HepG2 (cell line): ENCODE results near the gene TRAK1. TPM values are rescaled to one million over a fixed set of nuclear protein-coding genes. Genes with fewer than 3 reads are reported as not detected.

ENCODE experiments used
- ARNTL ChIP-seq: sonication (generic); formaldehyde crosslinking; IDR thresholded peaks from 2 replicates; pipeline ENCODE4 v1.4.0; 2020; ENCODE audit warnings: mild to moderate bottlenecking, missing genetic modification reagents
- DNMT3B ChIP-seq: conservative IDR thresholded peaks from 2 replicates; pipeline ENCODE4 v1.6.1; 2016; ENCODE audit warnings: missing biosample characterization, control low read depth
- HNRNPUL1 ChIP-seq: fragments of 200-400 bp; formaldehyde crosslinking; IDR thresholded peaks from 2 replicates; pipeline ENCODE4 v1.6.1; 2017; ENCODE audit warnings: low read depth, mild to moderate bottlenecking, low read length, moderate library complexity
- IRF2 ChIP-seq: IDR thresholded peaks from 2 replicates; pipeline ENCODE4 v1.6.1; 2018; ENCODE audit warnings: missing genetic modification reagents, missing compliant biosample characterization
- PPARG ChIP-seq: conservative IDR thresholded peaks from 2 replicates; pipeline ENCODE4 v1.6.1; 2016; ENCODE audit warnings: missing biosample characterization, missing genetic modification reagents
- RARG ChIP-seq: sonication (generic); formaldehyde crosslinking; IDR thresholded peaks from 2 replicates; pipeline ENCODE4 v1.4.0; 2020; ENCODE audit warnings: low read depth, mild to moderate bottlenecking, missing genetic modification reagents
- SAP130 ChIP-seq: IDR thresholded peaks from 2 replicates; pipeline ENCODE4 v1.6.1; 2016; ENCODE audit warnings: low read depth
- SMAD1 ChIP-seq: sonication (generic); formaldehyde crosslinking; IDR thresholded peaks from 2 replicates; pipeline ENCODE4 v1.4.0; 2020; ENCODE audit warnings: missing genetic modification reagents, low read depth, mild to moderate bottlenecking, borderline replicate concordance
- SOX5 ChIP-seq: IDR thresholded peaks from 2 replicates; pipeline ENCODE4 v1.6.1; 2016; ENCODE audit warnings: borderline replicate concordance
- SP140L ChIP-seq: sonication (generic); formaldehyde crosslinking; IDR thresholded peaks from 2 replicates; pipeline ENCODE4 v1.4.0; 2020; ENCODE audit warnings: missing genetic modification reagents, borderline replicate concordance
- ZNF383 ChIP-seq: sonication (generic); formaldehyde crosslinking; IDR thresholded peaks from 2 replicates; pipeline ENCODE4 v1.4.0; 2020; ENCODE audit warnings: missing genetic modification reagents, mild to moderate bottlenecking, borderline replicate concordance
- ZNF432 ChIP-seq: sonication (generic); formaldehyde crosslinking; IDR thresholded peaks from 2 replicates; pipeline ENCODE4 v1.5.0; 2020; ENCODE audit warnings: missing genetic modification reagents, mild to moderate bottlenecking, borderline replicate concordance
- ZNF547 ChIP-seq: sonication (generic); formaldehyde crosslinking; IDR thresholded peaks from 2 replicates; pipeline ENCODE4 v1.5.1; 2020; ENCODE audit warnings: mild to moderate bottlenecking, missing genetic modification reagents
- ZNF564 ChIP-seq: sonication (generic); formaldehyde crosslinking; IDR thresholded peaks from 2 replicates; pipeline ENCODE4 v1.8.1; 2023; ENCODE audit warnings: mild to moderate bottlenecking, missing genetic modification reagents
- ZNF605 ChIP-seq: sonication (generic); formaldehyde crosslinking; IDR thresholded peaks from 2 replicates; pipeline ENCODE4 v1.8.0; 2022; ENCODE audit warnings: mild to moderate bottlenecking, missing genetic modification reagents
- ZNF619 ChIP-seq: sonication (generic); formaldehyde crosslinking; IDR thresholded peaks from 2 replicates; pipeline ENCODE4 v1.4.0; 2020; ENCODE audit warnings: mild to moderate bottlenecking, missing genetic modification reagents
- ZNF629 ChIP-seq: sonication (generic); formaldehyde crosslinking; conservative IDR thresholded peaks from 2 replicates; pipeline ENCODE4 v1.5.0; 2020; ENCODE audit warnings: missing genetic modification reagents
- ZNF678 ChIP-seq: sonication (generic); formaldehyde crosslinking; IDR thresholded peaks from 2 replicates; pipeline ENCODE4 v1.4.0; 2020; ENCODE audit warnings: mild to moderate bottlenecking, missing genetic modification reagents
- ZNF7 ChIP-seq: IDR thresholded peaks from 2 replicates; pipeline ENCODE4 v1.6.1; 2016; ENCODE audit warnings: missing biosample characterization, missing genetic modification reagents
- ZNF746 ChIP-seq: sonication (generic); formaldehyde crosslinking; IDR thresholded peaks from 2 replicates; pipeline ENCODE4 v1.8.0; 2022; ENCODE audit warnings: mild to moderate bottlenecking, missing genetic modification reagents
- ZNF747 ChIP-seq: sonication (generic); formaldehyde crosslinking; IDR thresholded peaks from 2 replicates; pipeline ENCODE4 v1.8.1; 2023; ENCODE audit warnings: missing genetic modification reagents, mild to moderate bottlenecking, borderline replicate concordance
- ZNF780A ChIP-seq: sonication (generic); formaldehyde crosslinking; IDR thresholded peaks from 2 replicates; pipeline ENCODE4 v1.8.0; 2022; ENCODE audit warnings: mild to moderate bottlenecking, missing genetic modification reagents, moderate library complexity
- ZNF816 ChIP-seq: sonication (generic); formaldehyde crosslinking; IDR thresholded peaks from 2 replicates; pipeline ENCODE4 v1.8.0; 2022; ENCODE audit warnings: missing genetic modification reagents, mild to moderate bottlenecking, borderline replicate concordance
- polyA plus RNA-seq, 8 experiments: library from polyadenylated mRNA; depleted of rRNA in 3 of 8; stranded (reverse) in 7 of 8; unstranded in 1 of 8; fragments of >200 nt; fragmentation: Illumina TruSeq in 4 of 8; extraction: Trizol in 4 of 8; gene quantifications; 2 replicates each; pipeline versions ENCODE4 v1.2.1 to v1.2.3, GENCODE V29; 2011 to 2016; ENCODE audit warnings: low read depth in 4 of 8, missing spikeins in 1 of 8, mixed read lengths in 1 of 8; ENCODE audit not compliant: insufficient read depth in 1 of 8
- total RNA-seq, 5 experiments: library from RNA; depleted of rRNA; stranded (reverse); fragments of >200 nt; fragmentation: Illumina TruSeq; extraction: Trizol; gene quantifications; 2 replicates each; pipeline ENCODE4 v1.2.3, GENCODE V29; 2016; ENCODE audit warnings: low read depth in 1 of 5
- TF ChIP-seq, protein P1 (sequence below): sonication (generic); formaldehyde crosslinking; IDR thresholded peaks from 2 replicates; pipeline ENCODE4 v1.5.1; 2020; ENCODE audit warnings: mild to moderate bottlenecking, missing genetic modification reagents
- TF ChIP-seq, protein P2 (sequence below): sonication (generic); formaldehyde crosslinking; IDR thresholded peaks from 2 replicates; pipeline ENCODE4 v1.8.0; 2022; ENCODE audit warnings: mild to moderate bottlenecking, missing genetic modification reagents, moderate library complexity
- TF ChIP-seq, protein P3 (sequence below): sonication (generic); formaldehyde crosslinking; IDR thresholded peaks from 2 replicates; pipeline ENCODE4 v1.5.0; 2020; ENCODE audit warnings: missing genetic modification reagents, mild to moderate bottlenecking, borderline replicate concordance

Gene TRAK1
- total and polyA plus RNA-seq, 2 of the 13 experiments (the other 11 are each of a cell fraction or from before 2014, with no cell fraction given): 20.5 to 46.6 TPM

DNA sequence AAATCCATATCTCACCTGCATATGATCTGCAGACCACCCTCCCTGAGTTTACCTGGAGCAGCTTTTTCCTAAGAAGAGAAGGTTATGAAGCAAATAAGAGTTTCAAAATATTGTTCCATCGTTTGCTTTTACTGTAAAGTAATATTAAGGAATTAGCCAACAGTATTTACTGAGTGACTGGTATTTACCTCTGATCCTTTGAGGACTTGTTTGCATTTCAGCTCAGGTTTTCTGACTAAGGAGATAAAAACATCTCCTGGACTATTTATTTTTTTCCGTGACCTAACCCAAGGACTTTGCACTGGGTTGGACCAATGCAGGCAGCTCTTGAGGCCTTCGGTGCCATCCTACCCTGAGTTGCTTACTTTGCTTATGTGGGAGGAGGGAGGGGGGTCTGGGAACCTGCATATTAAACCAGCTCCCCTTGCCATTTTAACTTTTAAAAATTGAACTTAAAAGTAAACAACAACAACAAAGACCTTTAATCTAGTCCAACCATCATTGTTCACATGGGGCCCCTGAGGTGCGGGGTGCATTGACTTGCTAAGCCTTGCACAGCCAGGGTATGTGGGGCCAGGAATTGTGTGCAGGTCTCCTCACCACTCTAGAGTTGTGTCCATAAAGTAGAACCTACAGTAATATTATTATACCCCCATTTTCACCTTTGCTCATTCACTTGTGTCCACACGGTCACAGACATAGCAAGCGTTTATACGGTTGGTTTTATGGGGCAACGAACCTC is 39.3 kb downstream of the TRAK1 start (continued):
- TF ChIP-seq ARNTL: peak; percentile 20; the same call in 1 of the 2 replicates
- TF ChIP-seq, protein P1, sequence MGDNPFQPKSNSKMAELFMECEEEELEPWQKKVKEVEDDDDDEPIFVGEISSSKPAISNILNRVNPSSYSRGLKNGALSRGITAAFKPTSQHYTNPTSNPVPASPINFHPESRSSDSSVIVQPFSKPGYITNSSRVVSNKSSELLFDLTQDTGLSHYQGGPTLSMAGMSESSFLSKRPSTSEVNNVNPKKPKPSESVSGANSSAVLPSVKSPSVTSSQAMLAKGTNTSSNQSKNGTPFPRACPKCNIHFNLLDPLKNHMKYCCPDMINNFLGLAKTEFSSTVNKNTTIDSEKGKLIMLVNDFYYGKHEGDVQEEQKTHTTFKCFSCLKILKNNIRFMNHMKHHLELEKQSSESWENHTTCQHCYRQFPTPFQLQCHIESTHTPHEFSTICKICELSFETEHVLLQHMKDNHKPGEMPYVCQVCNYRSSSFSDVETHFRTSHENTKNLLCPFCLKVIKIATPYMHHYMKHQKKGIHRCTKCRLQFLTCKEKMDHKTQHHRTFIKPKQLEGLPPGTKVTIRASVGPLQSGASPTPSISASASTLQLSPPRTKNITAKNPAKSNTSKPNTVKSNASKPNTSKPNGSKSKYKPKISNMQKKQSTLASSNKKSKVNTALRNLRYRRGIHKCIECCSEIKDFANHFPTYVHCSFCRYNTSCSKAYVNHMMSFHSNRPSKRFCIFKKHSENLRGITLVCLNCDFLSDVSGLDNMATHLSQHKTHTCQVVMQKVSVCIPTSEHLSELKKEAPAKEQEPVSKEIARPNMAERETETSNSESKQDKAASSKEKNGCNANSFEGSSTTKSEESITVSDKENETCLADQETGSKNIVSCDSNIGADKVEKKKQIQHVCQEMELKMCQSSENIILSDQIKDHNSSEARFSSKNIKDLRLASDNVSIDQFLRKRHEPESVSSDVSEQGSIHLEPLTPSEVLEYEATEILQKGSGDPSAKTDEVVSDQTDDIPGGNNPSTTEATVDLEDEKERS (CRISPR knock-in tag): no peak
- TF ChIP-seq DNMT3B (CRISPR knock-in tag): no peak
- no peak for TF ChIP-seq ZNF816
- TF ChIP-seq ZNF432: no peak
- TF ChIP-seq, protein P2, sequence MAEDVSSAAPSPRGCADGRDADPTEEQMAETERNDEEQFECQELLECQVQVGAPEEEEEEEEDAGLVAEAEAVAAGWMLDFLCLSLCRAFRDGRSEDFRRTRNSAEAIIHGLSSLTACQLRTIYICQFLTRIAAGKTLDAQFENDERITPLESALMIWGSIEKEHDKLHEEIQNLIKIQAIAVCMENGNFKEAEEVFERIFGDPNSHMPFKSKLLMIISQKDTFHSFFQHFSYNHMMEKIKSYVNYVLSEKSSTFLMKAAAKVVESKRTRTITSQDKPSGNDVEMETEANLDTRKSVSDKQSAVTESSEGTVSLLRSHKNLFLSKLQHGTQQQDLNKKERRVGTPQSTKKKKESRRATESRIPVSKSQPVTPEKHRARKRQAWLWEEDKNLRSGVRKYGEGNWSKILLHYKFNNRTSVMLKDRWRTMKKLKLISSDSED (CRISPR knock-in tag): no peak
- TF ChIP-seq ZNF780A (CRISPR knock-in tag): no peak
- no peak for TF ChIP-seq ZNF547 (CRISPR knock-in tag)
- peak; percentile 38; the same call in 1 of the 2 replicates for TF ChIP-seq ZNF605 (CRISPR knock-in tag)
- TF ChIP-seq HNRNPUL1: no peak
- TF ChIP-seq ZNF564 (CRISPR knock-in tag): no peak; the same call in 1 of the 2 replicates
- TF ChIP-seq SP140L: peak; percentile 65; the same call in 1 of the 2 replicates
- no peak for TF ChIP-seq ZNF7
- TF ChIP-seq SMAD1 (CRISPR knock-in tag): no peak
- TF ChIP-seq RARG: peak; percentile 9; the same call in 1 of the 2 replicates
- TF ChIP-seq ZNF629 (CRISPR knock-in tag): peak; percentile 35
- no peak for TF ChIP-seq ZNF746 (CRISPR knock-in tag)
- TF ChIP-seq SAP130 (CRISPR knock-in tag): peak; percentile 75
- TF ChIP-seq ZNF747: no peak
- TF ChIP-seq ZNF678: peak; percentile 71; the same call in 1 of the 2 replicates
- TF ChIP-seq ZNF619: no peak
- no peak for TF ChIP-seq ZNF383 (CRISPR knock-in tag)
- peak; percentile 93 for TF ChIP-seq PPARG
- TF ChIP-seq, protein P3, sequence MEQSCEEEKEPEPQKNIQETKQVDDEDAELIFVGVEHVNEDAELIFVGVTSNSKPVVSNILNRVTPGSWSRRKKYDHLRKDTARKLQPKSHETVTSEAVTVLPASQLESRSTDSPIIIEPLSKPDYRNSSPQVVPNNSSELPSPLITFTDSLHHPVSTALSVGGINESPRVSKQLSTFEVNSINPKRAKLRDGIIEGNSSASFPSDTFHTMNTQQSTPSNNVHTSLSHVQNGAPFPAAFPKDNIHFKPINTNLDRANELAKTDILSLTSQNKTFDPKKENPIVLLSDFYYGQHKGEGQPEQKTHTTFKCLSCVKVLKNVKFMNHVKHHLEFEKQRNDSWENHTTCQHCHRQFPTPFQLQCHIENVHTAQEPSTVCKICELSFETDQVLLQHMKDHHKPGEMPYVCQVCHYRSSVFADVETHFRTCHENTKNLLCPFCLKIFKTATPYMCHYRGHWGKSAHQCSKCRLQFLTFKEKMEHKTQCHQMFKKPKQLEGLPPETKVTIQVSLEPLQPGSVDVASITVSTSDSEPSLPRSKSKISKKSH (CRISPR knock-in tag): no peak
- TF ChIP-seq SOX5 (CRISPR knock-in tag): peak; percentile 82; the same call in 1 of the 2 replicates
- 0 out of 2 replicates have a peak, but pooled peaks have one; percentile 19 for TF ChIP-seq IRF2
